T-helper 17 cell (primary cell): ENCODE data around the gene TAF1D. TPM values are rescaled to one million over a fixed set of nuclear protein-coding genes. Genes with fewer than 3 reads are reported as not detected.
"Not testable (repeated sequence)": the region's sequence is repeated elsewhere in the genome, so short reads cannot be mapped to it uniquely, and the experiment has no call there.

ENCODE experiments used
- ATAC-seq: fragments of 150-1000 bp; cut with Tn5 transposase; 2 replicates; pipeline ENCODE4 v1.10.0; 2021; ENCODE audit warnings: mild to moderate bottlenecking, moderate library complexity
- DNase-seq, 3 donors: peaks; one replicate each; pipeline versions ENCODE4 v3.0.0 to v3.0.0-alpha.2; 2020 to 2021
- H3K9me3 ChIP-seq: one replicate; pipeline ENCODE4 v1.7.0; 2013; ENCODE audit warnings: low read length, mild to moderate bottlenecking; ENCODE audit not compliant: control insufficient read depth, poor library complexity, severe bottlenecking
- H3K27ac Mint-ChIP-seq: one replicate; pipeline ENCODE4 v1.8.0; 2022; ENCODE audit warnings: mild to moderate bottlenecking, moderate library complexity, mixed read lengths
- H3K27me3 Mint-ChIP-seq: one replicate; pipeline ENCODE4 v1.8.0; 2022; ENCODE audit warnings: mixed read lengths
- H3K36me3 Mint-ChIP-seq: one replicate; pipeline ENCODE4 v1.8.0; 2022; ENCODE audit warnings: low read depth, mixed read lengths
- H3K4me1 Mint-ChIP-seq: one replicate; pipeline ENCODE4 v1.8.0; 2022; ENCODE audit warnings: mild to moderate bottlenecking, mixed read lengths
- H3K4me3 Mint-ChIP-seq: one replicate; pipeline ENCODE4 v1.8.0; 2022; ENCODE audit warnings: mild to moderate bottlenecking, moderate library complexity, mixed read lengths
- total RNA-seq, 4 donors: library from RNA in 2 of 4; stranded (reverse) in 2 of 4; gene quantifications; one replicate each; pipeline ENCODE4 v1.2.3 and lab custom pipeline; 2022 to 2026

The TAF1D gene
- total RNA-seq, 2 donors from 2014 or later = 129 to 143 TPM

- H3K4me1 Mint-ChIP-seq = no peaks in the 10 kb centered on the region
- no peaks in the 10 kb centered on the region for H3K36me3 Mint-ChIP-seq
- no peak overlapping the region for H3K27ac Mint-ChIP-seq
- no peaks in the 10 kb centered on the region for H3K9me3 ChIP-seq
- ATAC-seq = no peak
- no peak overlapping the region for H3K4me3 Mint-ChIP-seq
- no peak for DNase-seq
- no peaks in the 10 kb centered on the region for H3K27me3 Mint-ChIP-seq
Observed at GRCh38 chr11:93765551-93765950, 24.3 kb upstream of the TAF1D start.

- Mint-ChIP-seq H3K36me3 (no peaks in the 10 kb centered on the region), H3K27ac (no peak overlapping the region), H3K4me1 (no peaks in the 10 kb centered on the region), H3K4me3 (no peak overlapping the region), H3K27me3 (no peaks in the 10 kb centered on the region)
- DNase-seq = no peak
- no peaks in the 10 kb centered on the region for H3K9me3 ChIP-seq
- no peak for ATAC-seq
Observed at GRCh38 chr11:93761910-93762309, 20.6 kb upstream of the TAF1D start.

- H3K27ac Mint-ChIP-seq, H3K36me3 Mint-ChIP-seq: not testable (repeated sequence)
Observed at GRCh38 chr11:93759123-93759522, 17.8 kb upstream of the TAF1D start.

GRCh38 chr11:93757924-93758865 is 16.9 kb upstream of the TAF1D start:
- Mint-ChIP-seq H3K4me3 (no peak overlapping the region), H3K27ac (no peak overlapping the region), H3K4me1 (no peaks in the 10 kb centered on the region), H3K27me3 (no peaks in the 10 kb centered on the region), H3K36me3 (no peaks in the 10 kb centered on the region)
- no peak for DNase-seq
- ATAC-seq = no peak
- H3K9me3 ChIP-seq = no peaks in the 10 kb centered on the region

More at GRCh38 chr11:93759123-93759522, 17.8 kb upstream of the TAF1D start:
- H3K9me3 ChIP-seq, H3K4me1 Mint-ChIP-seq, DNase-seq, H3K4me3 Mint-ChIP-seq, ATAC-seq, H3K27me3 Mint-ChIP-seq: not testable (repeated sequence)

- no peak for ATAC-seq
- Mint-ChIP-seq H3K27ac (no peak overlapping the region), H3K4me1 (peaks cover 1% of the 10 kb centered on the region), H3K36me3 (peaks cover 2% of the 10 kb centered on the region), H3K27me3 (no peaks in the 10 kb centered on the region), H3K4me3 (no peak overlapping the region)
- H3K9me3 ChIP-seq = no peaks in the 10 kb centered on the region
- no peak for DNase-seq
Observed at GRCh38 chr11:93757301-93757700, 16.0 kb upstream of the TAF1D start.

- H3K27ac Mint-ChIP-seq = no peak overlapping the region
- peaks cover 3% of the 10 kb centered on the region for H3K36me3 Mint-ChIP-seq
- DNase-seq (no peak), ATAC-seq (no peak)
- H3K4me1 Mint-ChIP-seq = peaks cover 2% of the 10 kb centered on the region
- no peaks in the 10 kb centered on the region for H3K9me3 ChIP-seq
- H3K27me3 Mint-ChIP-seq = no peaks in the 10 kb centered on the region
- no peak overlapping the region for H3K4me3 Mint-ChIP-seq
Observed at GRCh38 chr11:93756748-93757147, 15.5 kb upstream of the TAF1D start.

- H3K9me3 ChIP-seq = no peaks in the 10 kb centered on the region
- peaks cover 4% of the 10 kb centered on the region for H3K4me1 Mint-ChIP-seq
- ATAC-seq (no peak), DNase-seq (no peak)
- H3K36me3 Mint-ChIP-seq = peaks cover 3% of the 10 kb centered on the region
- H3K27ac Mint-ChIP-seq = no peak overlapping the region
- H3K27me3 Mint-ChIP-seq = no peaks in the 10 kb centered on the region
- no peak overlapping the region for H3K4me3 Mint-ChIP-seq
Observed at GRCh38 chr11:93753241-93753640, 11.9 kb upstream of the TAF1D start.

- peaks cover 3% of the 10 kb centered on the region for H3K36me3 Mint-ChIP-seq
- no peak for DNase-seq
- no peak overlapping the region for H3K4me3 Mint-ChIP-seq
- no peak overlapping the region for H3K27ac Mint-ChIP-seq
- no peaks in the 10 kb centered on the region for H3K27me3 Mint-ChIP-seq
- H3K4me1 Mint-ChIP-seq = peaks cover 4% of the 10 kb centered on the region
- no peak for ATAC-seq
- no peaks in the 10 kb centered on the region for H3K9me3 ChIP-seq
Observed at GRCh38 chr11:93751001-93751400, 9.7 kb upstream of the TAF1D start.

- DNase-seq = no peak
- Mint-ChIP-seq H3K4me3 (no peak overlapping the region), H3K36me3 (no peaks in the 10 kb centered on the region), H3K27me3 (no peaks in the 10 kb centered on the region), H3K4me1 (peaks cover 12% of the 10 kb centered on the region), H3K27ac (no peak overlapping the region)
- H3K9me3 ChIP-seq = no peaks in the 10 kb centered on the region
- ATAC-seq = no peak
Observed at GRCh38 chr11:93747122-93747521, 5.8 kb upstream of the TAF1D start.

GRCh38 chr11:93746101-93746500 is 4.8 kb upstream of the TAF1D start:
- H3K27ac Mint-ChIP-seq = no peak overlapping the region
- peaks cover 16% of the 10 kb centered on the region for H3K4me1 Mint-ChIP-seq
- H3K36me3 Mint-ChIP-seq = no peaks in the 10 kb centered on the region

GRCh38 chr11:93745005-93745755 is 3.9 kb upstream of the TAF1D start:
- peaks cover 22% of the 10 kb centered on the region for H3K4me1 Mint-ChIP-seq
- H3K27me3 Mint-ChIP-seq, ATAC-seq, H3K36me3 Mint-ChIP-seq, DNase-seq, H3K9me3 ChIP-seq, H3K4me3 Mint-ChIP-seq: not testable (repeated sequence)
- peak overlapping the region; percentile 54 for H3K27ac Mint-ChIP-seq

More at GRCh38 chr11:93746101-93746500, 4.8 kb upstream of the TAF1D start:
- no peak for DNase-seq
- H3K27me3 Mint-ChIP-seq = no peaks in the 10 kb centered on the region
- ATAC-seq = no peak
- no peaks in the 10 kb centered on the region for H3K9me3 ChIP-seq
- no peak overlapping the region for H3K4me3 Mint-ChIP-seq

- H3K36me3 Mint-ChIP-seq = no peaks in the 10 kb centered on the region
- ATAC-seq (no peak), DNase-seq (no peak)
- H3K4me1 Mint-ChIP-seq = peaks cover 25% of the 10 kb centered on the region
- no peak overlapping the region for H3K4me3 Mint-ChIP-seq
- H3K27me3 Mint-ChIP-seq = no peaks in the 10 kb centered on the region
- peak overlapping the region; percentile 54 for H3K27ac Mint-ChIP-seq
- H3K9me3 ChIP-seq = no peaks in the 10 kb centered on the region
Observed at GRCh38 chr11:93744669-93745004, 3.3 kb upstream of the TAF1D start.

- Mint-ChIP-seq H3K4me1 (peaks cover 38% of the 10 kb centered on the region), H3K27ac (peak overlapping the region; percentile 99), H3K27me3 (no peaks in the 10 kb centered on the region), H3K4me3 (peak overlapping the region; percentile 76), H3K36me3 (peaks cover under 1% of the 10 kb centered on the region)
- no peak for DNase-seq
- H3K9me3 ChIP-seq = no peaks in the 10 kb centered on the region
- ATAC-seq = no peak
Observed at GRCh38 chr11:93743291-93743690, 2.0 kb upstream of the TAF1D start.
